DOHH2 (cell line): ENCODE measurements around the gene GNPTG.

Experiments
- H3F3A ChIP-seq: fragments of 200-600 bp; sonication (generic), shearing (Covaris generic); 2 replicates; pipeline ENCODE4 v1.6.0; 2016; ENCODE audit warnings: antibody characterized with exemption, mild to moderate bottlenecking; ENCODE audit not compliant: control insufficient read depth, insufficient read depth
- H3K27ac ChIP-seq: fragments of 200-600 bp; sonication (generic); 2 replicates; pipeline ENCODE4 v1.5.1; 2014; ENCODE audit warnings: low read depth, mild to moderate bottlenecking, low read length, moderate library complexity
- H3K27me3 ChIP-seq: fragments of 200-600 bp; sonication (generic); 2 replicates; pipeline ENCODE4 v1.6.1; 2014; ENCODE audit warnings: mild to moderate bottlenecking, low read length, mixed read lengths; ENCODE audit not compliant: control insufficient read depth
- H3K36me3 ChIP-seq: fragments of 200-600 bp; sonication (generic); 2 replicates; pipeline ENCODE4 v1.6.1; 2014; ENCODE audit warnings: mild to moderate bottlenecking, low read length, moderate library complexity, mixed read lengths; ENCODE audit not compliant: control insufficient read depth
- H3K4me1 ChIP-seq: fragments of 200-600 bp; sonication (generic); 2 replicates; pipeline ENCODE4 v1.6.1; 2014; ENCODE audit warnings: mild to moderate bottlenecking, low read length, mixed read lengths; ENCODE audit not compliant: control insufficient read depth
- H3K4me2 ChIP-seq: fragments of 200-600 bp; sonication (generic); 2 replicates; pipeline ENCODE4 v1.6.0; 2014; ENCODE audit warnings: mild to moderate bottlenecking, low read length, moderate library complexity
- H3K4me3 ChIP-seq: fragments of 200-600 bp; sonication (generic); 2 replicates; pipeline ENCODE4 v1.5.1; 2014; ENCODE audit warnings: mild to moderate bottlenecking, low read length, mixed read lengths
- H3K79me2 ChIP-seq: fragments of 200-600 bp; sonication (generic); 2 replicates; pipeline ENCODE4 v1.6.1; 2014; ENCODE audit warnings: mild to moderate bottlenecking, low read length, mixed read lengths; ENCODE audit not compliant: control insufficient read depth
- H3K9me2 ChIP-seq: fragments of 200-600 bp; sonication (generic); replicated peaks from 2 replicates; pipeline ENCODE4 v1.6.1; 2014; ENCODE audit warnings: mild to moderate bottlenecking, low read length, mixed read lengths; ENCODE audit not compliant: control insufficient read depth
- H3K9me3 ChIP-seq: fragments of 200-600 bp; sonication (generic); 2 replicates; pipeline ENCODE4 v1.6.1; 2014; ENCODE audit warnings: antibody characterized with exemption, low read length, mixed read lengths; ENCODE audit not compliant: control insufficient read depth, insufficient read depth
- H4K20me1 ChIP-seq: fragments of 200-600 bp; sonication (generic); 2 replicates; pipeline ENCODE4 v1.6.0; 2014; ENCODE audit warnings: low read depth, mild to moderate bottlenecking, antibody characterized with exemption, low read length, moderate library complexity; ENCODE audit not compliant: control insufficient read depth, insufficient read depth
- EZH2phosphoT487 ChIP-seq: fragments of 200-600 bp; sonication (generic); IDR thresholded peaks from 2 replicates; pipeline ENCODE4 v1.6.1; 2017; ENCODE audit warnings: borderline replicate concordance, mild to moderate bottlenecking, antibody characterized with exemption, low read length, moderate library complexity, mixed read lengths
- TF ChIP-seq, protein P1 (sequence below): fragments of 200-600 bp; sonication (generic); IDR thresholded peaks from one replicate; pipeline ENCODE4 v1.5.1; 2014; ENCODE audit warnings: antibody characterized with exemption, mild to moderate bottlenecking, low read depth, low read length; ENCODE audit not compliant: poor library complexity, severe bottlenecking

The GNPTG gene

DNA sequence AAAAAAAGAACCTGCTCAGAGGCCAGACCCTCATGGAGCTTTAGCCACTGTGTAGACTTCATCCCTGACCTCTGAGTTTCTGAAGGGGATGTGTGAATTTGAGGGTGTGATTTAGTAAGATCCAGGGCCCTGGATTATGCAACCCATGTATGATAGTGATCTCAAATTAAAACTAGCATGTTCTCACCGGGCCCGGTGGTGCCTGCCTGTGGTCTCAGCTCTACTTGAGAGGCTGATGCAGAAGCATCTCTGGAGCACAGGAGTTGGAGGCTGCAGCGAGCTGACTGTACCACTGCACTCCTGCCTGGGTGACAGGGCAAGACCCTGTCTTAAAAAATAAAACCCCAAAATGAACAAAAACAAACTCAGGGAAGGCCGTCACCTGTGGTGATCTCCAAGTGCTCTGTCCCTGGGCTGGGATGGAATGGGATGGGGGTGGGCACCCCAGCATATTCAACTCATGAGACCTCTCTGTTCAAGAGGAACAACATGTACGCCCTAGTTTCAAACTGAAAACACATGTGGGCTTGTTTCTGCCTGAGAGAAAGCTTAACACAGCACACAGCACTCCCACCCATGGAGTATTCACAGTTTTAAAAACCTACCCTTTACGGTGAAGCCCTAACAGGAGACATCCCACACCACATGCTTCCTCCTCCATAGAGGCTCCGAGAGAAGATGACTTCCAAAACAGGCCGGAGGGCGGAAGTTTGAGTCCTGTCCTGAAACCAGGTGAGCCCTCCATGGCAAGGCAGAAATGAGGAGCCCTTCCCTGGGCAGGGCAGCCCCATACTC, 30.1 kb downstream of the GNPTG start:
- TF ChIP-seq, protein P1, sequence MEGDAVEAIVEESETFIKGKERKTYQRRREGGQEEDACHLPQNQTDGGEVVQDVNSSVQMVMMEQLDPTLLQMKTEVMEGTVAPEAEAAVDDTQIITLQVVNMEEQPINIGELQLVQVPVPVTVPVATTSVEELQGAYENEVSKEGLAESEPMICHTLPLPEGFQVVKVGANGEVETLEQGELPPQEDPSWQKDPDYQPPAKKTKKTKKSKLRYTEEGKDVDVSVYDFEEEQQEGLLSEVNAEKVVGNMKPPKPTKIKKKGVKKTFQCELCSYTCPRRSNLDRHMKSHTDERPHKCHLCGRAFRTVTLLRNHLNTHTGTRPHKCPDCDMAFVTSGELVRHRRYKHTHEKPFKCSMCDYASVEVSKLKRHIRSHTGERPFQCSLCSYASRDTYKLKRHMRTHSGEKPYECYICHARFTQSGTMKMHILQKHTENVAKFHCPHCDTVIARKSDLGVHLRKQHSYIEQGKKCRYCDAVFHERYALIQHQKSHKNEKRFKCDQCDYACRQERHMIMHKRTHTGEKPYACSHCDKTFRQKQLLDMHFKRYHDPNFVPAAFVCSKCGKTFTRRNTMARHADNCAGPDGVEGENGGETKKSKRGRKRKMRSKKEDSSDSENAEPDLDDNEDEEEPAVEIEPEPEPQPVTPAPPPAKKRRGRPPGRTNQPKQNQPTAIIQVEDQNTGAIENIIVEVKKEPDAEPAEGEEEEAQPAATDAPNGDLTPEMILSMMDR: no peak
- TF ChIP-seq EZH2phosphoT487: no peak
- no peaks in the 10 kb centered on the region for H3K9me3 ChIP-seq
- no peak overlapping the region for H3K4me2 ChIP-seq
- H3K27ac ChIP-seq: no peak overlapping the region
- no peaks in the 10 kb centered on the region for H3K9me2 ChIP-seq
- peaks cover 14% of the 10 kb centered on the region for H3K4me1 ChIP-seq
- H3K36me3 ChIP-seq: no peaks in the 10 kb centered on the region
- H3K4me3 ChIP-seq: no peak overlapping the region
- H3K27me3 ChIP-seq: no peaks in the 10 kb centered on the region
- no peaks in the 10 kb centered on the region for H4K20me1 ChIP-seq
- no peaks in the 10 kb centered on the region for H3F3A ChIP-seq
- no peaks in the 10 kb centered on the region for H3K79me2 ChIP-seq

DNA sequence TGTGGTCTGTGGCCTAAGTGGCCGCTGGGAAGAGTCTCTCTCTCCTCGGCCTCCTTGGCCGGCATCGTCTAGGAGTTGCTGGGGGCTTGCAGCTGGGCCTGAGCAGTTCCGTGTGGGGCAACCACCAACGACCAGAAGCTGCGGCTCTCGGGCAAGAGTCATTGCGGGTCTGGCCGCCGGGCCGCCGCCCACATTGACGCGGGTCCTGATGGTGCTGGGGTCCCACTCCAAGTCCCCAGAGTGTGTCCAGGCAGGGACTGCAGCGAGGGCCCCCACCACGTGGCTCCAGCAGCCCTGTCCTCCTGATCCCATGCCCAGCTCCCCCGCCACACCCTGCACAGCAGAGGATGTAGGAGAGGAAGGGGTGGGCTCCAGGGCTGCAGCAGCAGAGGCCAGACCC, 31.8 kb downstream of the GNPTG start:
- peaks cover 13% of the 10 kb centered on the region for H3K4me1 ChIP-seq
- no peak overlapping the region for H3K4me3 ChIP-seq
- H3K9me2 ChIP-seq: no peaks in the 10 kb centered on the region
- no peak overlapping the region for H3K27ac ChIP-seq
- TF ChIP-seq EZH2phosphoT487: no peak
- TF ChIP-seq, protein P1: no peak
- H4K20me1 ChIP-seq: no peaks in the 10 kb centered on the region
- H3K27me3 ChIP-seq: no peaks in the 10 kb centered on the region
- no peaks in the 10 kb centered on the region for H3K9me3 ChIP-seq
- H3K36me3 ChIP-seq: no peaks in the 10 kb centered on the region
- H3K79me2 ChIP-seq: no peaks in the 10 kb centered on the region
- H3F3A ChIP-seq: no peaks in the 10 kb centered on the region
- H3K4me2 ChIP-seq: no peak overlapping the region

DNA sequence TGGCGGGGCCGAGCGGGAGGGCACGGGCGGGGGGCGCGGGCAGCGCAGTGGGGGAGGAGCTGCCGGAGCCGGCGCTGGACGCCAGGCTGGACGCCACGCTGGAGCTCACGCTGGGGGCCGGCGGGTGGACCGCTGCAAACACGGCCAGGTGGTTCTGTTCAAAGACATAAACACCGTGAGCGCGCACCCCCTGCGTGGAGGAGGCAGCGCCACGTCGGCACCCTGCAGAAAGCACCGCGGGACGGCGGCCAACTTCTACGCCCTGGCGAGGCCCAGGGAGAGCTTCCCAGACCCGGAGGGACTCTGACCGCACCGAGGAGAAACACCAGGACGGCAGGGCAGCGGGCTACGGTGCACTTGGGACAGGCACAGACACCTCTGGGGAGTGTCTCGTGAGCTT, 33.5 kb downstream of the GNPTG start:
- no peaks in the 10 kb centered on the region for H4K20me1 ChIP-seq
- no peaks in the 10 kb centered on the region for H3F3A ChIP-seq
- H3K27me3 ChIP-seq: no peaks in the 10 kb centered on the region
- H3K79me2 ChIP-seq: no peaks in the 10 kb centered on the region
- H3K36me3 ChIP-seq: no peaks in the 10 kb centered on the region
- no peak overlapping the region for H3K4me2 ChIP-seq
- H3K4me1 ChIP-seq: peaks cover under 1% of the 10 kb centered on the region
- H3K4me3 ChIP-seq: no peak overlapping the region
- no peaks in the 10 kb centered on the region for H3K9me2 ChIP-seq
- no peaks in the 10 kb centered on the region for H3K9me3 ChIP-seq
- TF ChIP-seq EZH2phosphoT487: no peak
- no peak overlapping the region for H3K27ac ChIP-seq

DNA sequence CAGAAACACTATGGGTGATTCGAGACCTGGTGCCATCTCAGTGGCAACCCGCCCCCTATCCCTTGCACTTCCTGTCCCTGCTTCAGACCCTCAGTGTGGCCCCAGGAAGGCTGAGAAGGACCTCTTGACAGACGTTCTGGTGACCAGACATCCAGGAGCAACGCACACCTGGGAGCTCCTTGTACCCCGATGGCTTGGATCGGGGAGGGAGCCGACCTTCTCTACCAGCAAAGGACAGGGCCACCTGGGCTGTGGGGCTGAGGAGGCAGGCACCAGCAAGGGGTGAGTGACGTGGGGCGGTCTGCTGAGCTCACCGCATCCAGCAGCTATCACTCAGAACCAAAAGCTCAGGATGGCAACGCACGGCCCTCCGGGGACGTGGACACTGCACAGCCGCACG, 35.6 kb downstream of the GNPTG start:
- no peak overlapping the region for H3K4me2 ChIP-seq
- H3K36me3 ChIP-seq: no peaks in the 10 kb centered on the region
- H3K79me2 ChIP-seq: no peaks in the 10 kb centered on the region
- no peaks in the 10 kb centered on the region for H3K9me2 ChIP-seq
- no peaks in the 10 kb centered on the region for H4K20me1 ChIP-seq
- H3K27ac ChIP-seq: no peak overlapping the region
- TF ChIP-seq, protein P1: no peak
- TF ChIP-seq EZH2phosphoT487: no peak
- H3K9me3 ChIP-seq: no peaks in the 10 kb centered on the region
- H3F3A ChIP-seq: no peaks in the 10 kb centered on the region
- H3K4me3 ChIP-seq: no peak overlapping the region
- no peaks in the 10 kb centered on the region for H3K27me3 ChIP-seq
- no peaks in the 10 kb centered on the region; the same call in 1 of the 2 replicates for H3K4me1 ChIP-seq
